Left lobe of liver (tissue), 2 donors: ENCODE data around the gene PADI6. TPM values are rescaled to one million over a fixed set of nuclear protein-coding genes. Genes with fewer than 3 reads are reported as not detected.
A peak's percentile ranks its signal among the peaks of the same experiment; 100 is the strongest.
"Not testable (repeated sequence)": the region's sequence is repeated elsewhere in the genome, so short reads cannot be mapped to it uniquely, and the experiment has no call there.

Experiments used
- ATAC-seq: fragments of 200-7000 bp; cut with Tn5 transposase; one replicate; pipeline ENCODE4 v1.9.1; 2020; ENCODE audit warnings: mild to moderate bottlenecking, moderate library complexity
- DNase-seq: peaks from one replicate; pipeline ENCODE4 v3.0.0-alpha.2; 2020; ENCODE audit warnings: low spot score
- total RNA-seq: library from RNA; stranded (reverse); gene quantifications from one replicate; pipeline ENCODE4 v1.2.1, GENCODE V29; 2021
- donor health status: DM: no; HTN: no; CAD: no; lungs with moderate emphysema.
- donor health status: DM: no; HTN: yes; CAD: no.

Gene PADI6
- total RNA-seq, 1 donor from 2014 or later, result not detected

DNA sequence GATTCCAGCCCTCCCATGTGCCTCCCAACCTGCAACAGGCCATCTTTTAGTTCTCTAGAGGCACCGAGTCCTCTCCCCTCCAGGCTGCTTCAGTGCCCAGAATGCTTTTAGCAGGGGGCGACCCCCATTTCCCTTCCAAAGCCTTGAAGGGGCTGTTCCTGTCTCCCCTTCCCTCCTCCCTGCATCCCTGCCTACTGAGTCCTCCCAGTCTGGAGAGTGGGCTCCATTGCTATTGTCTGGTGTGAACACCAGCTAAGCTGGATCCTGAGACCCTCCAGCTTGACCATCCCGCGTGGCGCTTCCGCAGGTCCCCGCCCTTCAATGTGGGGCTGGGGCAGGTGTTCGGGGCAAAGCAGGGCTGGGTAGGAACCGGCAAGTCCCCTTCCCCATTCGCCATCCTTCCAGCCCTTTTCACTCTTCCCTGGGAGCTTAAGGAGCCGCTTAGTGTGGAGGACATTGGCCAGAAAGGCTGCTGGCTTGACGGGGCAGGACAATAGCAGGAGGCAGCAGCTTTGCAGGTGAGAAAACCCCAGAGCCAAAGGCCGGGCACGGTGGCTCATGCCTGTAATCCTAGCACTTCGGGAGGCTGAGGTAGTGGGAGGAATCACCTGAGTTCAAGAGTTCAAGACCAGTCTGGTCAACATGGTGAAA is 32.2 kb downstream of the PADI6 start:
- no peak for ATAC-seq
- DNase-seq, result no peak

DNA sequence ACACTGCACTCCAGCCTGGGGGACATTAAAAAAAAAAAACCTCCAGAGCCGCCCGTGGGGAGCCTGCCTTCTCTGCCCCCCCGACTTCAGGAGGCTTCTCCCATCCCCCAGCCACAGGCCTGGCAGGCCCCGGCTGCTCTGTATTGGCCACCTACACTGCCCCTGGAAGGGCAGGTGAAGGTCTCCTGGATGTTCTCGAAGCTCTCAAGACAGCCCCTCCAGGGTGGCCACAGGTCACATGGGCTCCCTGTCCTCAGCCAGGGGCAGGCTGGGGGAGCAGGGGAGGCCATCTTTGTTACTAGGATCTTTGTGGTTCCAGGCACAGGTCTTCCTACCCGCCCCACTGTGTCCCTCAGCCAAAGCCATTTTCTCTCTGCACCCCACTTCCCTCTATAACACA is 32.8 kb downstream of the PADI6 start:
- DNase-seq, result no peak
- ATAC-seq, result no peak

DNA sequence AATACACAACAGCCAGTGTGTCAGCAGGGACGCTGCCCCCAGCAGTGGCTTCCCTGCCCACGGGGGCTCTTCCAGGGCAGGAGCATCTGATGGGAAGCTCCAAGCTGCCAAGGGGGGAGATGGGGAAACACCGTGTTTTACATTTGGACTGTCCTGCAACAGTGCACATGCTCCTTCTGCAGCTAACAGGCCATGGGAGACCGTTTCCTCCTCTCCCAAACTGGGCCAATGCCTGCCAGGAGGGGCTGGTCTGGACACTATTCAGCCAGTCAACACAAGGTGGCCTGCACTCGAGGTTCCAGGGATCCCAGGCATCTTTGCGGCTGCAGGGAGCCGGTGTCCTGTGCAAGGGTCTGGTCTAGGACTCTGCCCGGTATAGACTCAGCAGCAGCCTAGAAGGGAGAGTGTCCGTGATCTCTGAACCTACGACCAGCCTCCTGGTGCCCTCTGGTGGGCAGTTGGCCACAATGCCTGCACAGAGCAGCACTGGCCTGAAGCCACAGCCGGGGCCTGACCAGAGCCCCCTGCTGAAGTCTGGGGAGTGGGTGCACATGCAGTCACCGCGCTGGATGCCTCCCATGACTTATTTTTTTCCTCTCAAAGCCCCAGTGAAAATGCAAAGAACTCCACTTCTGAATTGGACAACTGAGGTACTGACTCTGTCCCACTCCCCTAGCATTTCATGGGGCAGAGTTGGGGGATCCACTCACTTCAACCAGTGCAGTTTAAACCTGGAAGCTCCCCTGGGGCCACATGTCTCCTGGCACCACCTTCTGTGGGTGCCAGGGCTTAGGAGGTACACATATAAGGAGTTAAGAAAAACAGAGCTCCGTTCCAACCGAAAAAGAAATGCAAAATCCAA is 34.1 kb downstream of the PADI6 start:
- DNase-seq, result peak; percentile 55
- ATAC-seq, result peak; percentile 94

DNA sequence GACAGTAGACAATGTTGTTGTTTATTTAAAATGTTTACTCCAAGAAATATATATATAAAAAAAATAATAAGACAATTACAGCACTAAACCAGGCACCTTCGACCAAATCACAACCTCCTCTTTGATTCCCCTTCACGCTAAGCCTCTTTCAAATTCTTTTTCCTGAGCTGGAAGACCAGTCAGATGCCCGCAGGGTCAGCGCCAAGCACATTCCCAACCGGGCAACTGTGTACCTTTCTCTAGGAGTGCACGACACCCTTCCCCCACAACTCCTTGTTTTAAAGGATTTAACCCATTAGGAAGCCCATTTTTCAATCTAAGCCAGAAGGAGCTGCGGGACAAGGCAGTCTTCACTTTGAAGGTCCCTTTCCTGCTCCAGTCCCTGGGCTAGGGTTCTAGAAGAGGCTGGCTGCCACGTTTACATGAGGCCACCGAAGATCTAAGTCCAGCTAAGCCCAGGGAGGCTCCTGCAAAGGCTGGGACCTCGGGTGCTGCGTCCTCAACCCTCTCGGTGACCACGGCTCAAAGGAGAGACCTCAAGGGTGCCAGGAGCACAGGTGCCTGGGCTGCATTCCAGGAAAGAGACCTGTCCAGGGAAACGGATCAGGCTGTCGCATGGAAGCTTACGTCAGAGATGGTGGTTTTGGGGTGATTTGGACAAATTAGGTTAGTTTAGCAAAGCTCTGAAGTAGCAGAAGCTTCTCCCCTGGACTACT is 34.9 kb downstream of the PADI6 start:
- not testable (repeated sequence) for DNase-seq, ATAC-seq

DNA sequence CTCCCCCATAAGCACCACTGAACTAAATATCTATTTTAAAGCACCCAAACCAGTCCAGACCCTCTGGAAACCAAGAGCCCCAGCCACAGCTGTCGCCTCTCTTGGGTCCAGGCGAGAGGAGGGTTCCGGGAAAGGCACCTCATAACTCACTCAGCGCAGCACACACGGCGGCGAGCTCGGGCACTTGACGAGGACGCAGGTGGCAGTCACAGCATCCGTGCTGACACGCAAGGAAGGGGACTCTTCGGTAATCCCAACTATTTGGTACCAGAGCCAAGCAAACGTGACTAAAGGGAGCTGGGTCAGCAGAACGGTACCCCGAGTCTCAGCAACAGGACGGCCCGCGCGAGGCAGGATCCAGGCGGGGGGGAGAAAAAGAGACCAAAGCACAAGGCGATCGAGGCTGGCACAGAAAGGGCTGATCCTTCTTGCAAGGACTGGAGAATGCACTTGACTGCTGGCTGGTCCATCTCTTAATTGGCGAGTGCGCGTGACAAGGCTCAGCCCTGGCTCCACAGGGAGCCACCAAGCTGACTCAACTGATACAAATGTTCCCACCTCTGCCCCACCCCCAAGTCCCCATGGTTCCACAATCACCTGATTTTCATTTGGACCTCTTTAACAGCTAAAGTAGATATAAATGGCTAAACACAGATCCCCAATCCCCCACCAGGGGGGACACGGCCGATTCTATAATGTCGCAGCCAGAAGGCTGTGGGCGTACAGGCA is 36.0 kb downstream of the PADI6 start:
- ATAC-seq, DNase-seq: not testable (repeated sequence)

DNA sequence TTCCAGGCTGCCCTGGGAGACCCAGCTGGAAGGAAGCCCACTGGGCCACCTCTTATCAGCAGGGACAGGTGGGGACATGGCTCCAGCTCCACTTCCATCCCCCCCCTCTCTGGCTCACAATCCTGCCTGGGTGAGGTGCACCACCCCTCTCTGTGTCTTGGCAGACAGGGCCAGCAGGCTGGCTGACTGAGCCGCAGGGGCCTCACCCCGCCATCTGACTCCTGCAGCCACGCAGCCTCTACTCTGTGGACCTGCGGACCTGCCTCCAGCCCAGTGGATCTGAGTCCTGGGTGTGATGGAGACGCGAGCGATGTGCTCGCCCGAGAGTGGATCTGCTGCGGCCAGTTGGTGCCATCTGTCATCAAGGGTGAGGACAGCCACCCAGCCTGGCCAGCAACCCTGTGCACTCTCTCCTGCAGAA is 37.4 kb downstream of the PADI6 start:
- DNase-seq (no peak), ATAC-seq (no peak)

DNA sequence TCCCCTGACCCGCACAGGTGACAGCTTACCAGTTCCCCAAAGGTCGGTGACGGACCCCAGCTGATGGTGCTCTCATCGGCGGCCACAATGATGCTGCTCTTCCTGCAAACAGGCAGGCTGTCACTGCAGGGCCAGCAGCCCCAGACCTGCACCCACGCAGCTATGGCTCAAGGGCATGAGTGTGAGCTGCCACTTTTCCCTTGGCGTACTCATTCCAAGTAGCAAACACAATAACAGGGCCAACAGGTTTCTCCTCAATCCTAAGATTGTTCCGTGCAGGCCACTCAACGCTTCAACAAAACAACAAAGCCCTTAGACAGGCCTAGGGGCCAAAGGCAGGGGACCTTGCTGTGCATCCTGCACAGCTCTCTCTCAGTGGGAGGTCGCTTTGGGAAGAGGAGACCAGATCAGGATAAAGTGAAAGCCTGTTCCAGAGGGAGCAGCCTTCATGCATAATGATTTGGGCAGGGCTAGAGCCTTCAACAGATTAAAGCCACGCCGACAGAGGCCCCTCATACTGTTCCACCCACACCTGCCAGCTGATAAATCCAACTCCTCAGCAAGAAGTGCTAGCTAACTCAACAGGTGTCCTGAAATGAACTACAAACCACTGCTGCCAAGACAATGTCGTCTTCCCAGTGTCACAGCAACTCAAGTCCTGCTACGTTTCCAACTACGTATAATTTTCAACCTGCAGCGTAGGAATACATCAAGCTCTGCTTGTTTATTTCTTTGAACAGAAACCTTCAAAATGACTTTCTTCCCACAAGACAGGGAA is 40.3 kb downstream of the PADI6 start:
- DNase-seq (no peak), ATAC-seq (no peak)

DNA sequence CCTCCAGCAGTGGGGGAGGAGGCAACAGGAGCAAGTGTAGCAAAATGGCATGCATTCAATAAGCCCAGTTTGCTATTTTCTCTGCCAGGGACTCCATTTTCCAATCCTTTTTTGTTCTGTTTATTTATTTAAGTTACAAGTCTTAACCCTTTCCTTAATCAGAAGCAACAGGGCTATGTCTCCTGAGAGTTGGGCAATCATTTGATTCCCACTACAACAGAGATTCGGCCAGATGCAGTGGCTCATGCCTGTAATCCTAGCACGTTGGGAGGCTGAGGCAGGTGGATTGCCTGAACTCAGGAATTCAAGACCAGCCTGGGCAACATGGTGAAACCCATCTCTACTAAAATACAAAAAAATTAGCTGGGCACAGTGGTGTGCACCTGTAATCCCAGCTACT is 42.0 kb downstream of the PADI6 start:
- DNase-seq, result no peak
- ATAC-seq, result no peak

DNA sequence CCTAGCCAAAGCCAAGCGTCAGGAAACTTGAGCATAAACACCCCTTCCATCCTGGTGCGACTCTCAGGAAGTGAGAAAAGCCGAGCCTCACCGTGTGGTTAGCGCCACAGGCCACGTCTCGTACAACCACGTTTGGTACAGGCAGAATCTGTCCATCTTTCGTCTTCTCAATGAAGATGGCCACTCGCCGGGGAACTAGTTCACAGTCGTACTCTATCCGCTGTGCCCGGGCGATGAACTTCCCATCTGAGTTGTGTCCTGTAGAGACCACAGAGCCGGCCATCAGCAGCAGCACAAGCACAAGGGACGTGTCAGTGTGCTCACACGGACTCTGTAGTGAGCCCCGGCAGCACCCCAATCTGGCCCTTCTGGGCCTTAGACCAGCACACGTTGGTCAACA is 44.4 kb downstream of the PADI6 start:
- no peak for ATAC-seq
- no peak for DNase-seq

DNA sequence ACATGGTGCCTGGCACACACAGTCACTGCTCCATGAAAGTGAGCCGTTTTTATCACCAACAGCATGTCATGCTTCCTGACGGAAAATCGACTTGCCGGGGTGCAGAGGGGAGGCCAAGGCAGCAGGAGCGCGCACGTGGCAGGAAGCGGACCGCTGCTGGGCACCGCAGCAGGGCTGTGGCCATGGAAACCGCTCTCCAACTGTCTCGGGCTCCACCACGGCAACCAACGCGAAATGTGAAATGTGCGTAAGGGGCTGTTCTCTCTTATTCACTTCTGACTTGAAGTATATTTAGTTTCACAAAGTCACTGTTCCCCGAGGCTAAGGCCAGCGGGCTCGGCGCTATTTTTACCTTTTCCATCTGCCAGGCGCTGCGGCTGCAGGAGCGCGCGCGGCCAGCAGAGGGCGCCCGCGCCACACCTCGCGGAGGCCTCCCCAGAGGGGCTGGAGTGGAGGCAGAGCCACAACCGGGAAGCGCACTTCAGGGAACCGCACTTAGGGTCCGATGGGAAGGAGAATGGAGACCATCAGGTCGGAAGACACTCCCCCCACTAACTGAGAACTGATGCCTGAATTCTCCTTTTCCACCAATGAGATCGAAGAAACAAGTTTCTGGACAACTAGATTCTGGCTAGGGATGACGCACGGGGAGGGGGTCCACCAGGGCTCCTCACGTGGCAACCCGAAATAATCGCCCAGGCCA is 47.8 kb downstream of the PADI6 start:
- DNase-seq (peak; percentile 65), ATAC-seq (peak; percentile 94)

DNA sequence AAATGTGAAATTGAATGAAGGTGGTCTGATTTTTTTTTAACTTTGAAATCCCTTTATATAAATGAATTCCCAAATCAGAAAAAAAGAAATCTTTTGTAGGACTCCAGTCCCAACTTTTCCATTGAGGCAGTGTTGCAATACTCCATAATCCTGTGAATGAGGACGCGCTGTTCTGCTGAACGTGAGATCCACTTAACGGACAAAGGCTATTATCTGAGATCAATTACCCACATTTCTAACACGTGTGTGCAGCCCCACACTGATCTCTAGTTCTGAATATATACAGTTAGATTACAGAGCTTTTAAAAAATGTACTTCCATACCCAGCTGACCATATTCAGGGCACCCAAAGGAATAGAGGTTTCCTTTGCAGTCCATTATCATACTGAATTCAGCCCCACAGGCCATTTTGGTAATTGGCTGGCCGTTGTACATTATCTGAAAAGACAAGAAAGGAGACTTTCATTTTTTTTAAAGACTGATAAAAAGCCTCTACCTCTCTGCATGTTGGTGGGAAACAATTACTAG is 48.5 kb downstream of the PADI6 start:
- no peak for ATAC-seq
- no peak for DNase-seq

DNA sequence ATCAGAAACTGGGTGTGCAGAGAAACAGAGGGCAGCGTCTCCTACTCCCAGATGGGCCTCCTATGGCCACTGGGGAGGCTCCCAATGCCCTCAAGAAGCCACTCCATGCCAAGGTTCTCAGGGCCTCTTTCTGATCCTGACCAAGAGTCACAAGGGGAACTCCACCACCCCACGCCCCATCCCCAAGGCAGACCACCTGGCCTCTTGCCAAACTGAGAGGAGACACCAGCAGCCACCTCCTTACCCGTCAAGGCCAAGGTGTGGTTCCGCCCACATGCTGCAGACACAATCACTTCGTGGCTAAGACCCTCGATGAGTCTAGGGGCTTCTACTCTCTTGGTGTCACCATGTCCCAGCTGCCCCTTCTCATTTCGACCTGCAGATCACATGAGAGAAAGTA is 50.5 kb downstream of the PADI6 start:
- DNase-seq (no peak), ATAC-seq (no peak)

DNA sequence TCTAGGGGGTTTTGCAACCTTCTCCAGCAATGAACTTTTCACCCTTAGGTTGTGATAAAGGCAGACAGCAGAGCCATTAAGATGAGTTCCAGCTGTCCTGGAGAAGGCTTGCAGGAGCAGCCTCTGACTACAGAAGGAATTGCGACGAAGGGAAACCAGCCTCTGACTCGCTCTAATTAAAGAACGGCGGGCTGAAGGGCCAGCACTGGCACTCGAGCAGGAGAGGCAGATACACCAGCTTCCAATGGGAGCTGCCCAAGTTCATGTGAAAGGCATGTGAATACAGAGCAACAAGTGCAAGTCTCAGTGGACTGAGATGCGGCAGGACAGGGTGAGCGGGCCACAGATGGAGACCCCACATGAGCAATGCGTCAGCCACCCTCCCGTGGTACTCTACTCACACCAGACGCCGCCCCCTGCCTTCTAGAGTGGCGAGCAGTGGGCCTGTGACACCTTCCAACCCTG is 51.8 kb downstream of the PADI6 start:
- no peak for DNase-seq
- ATAC-seq, result no peak

DNA sequence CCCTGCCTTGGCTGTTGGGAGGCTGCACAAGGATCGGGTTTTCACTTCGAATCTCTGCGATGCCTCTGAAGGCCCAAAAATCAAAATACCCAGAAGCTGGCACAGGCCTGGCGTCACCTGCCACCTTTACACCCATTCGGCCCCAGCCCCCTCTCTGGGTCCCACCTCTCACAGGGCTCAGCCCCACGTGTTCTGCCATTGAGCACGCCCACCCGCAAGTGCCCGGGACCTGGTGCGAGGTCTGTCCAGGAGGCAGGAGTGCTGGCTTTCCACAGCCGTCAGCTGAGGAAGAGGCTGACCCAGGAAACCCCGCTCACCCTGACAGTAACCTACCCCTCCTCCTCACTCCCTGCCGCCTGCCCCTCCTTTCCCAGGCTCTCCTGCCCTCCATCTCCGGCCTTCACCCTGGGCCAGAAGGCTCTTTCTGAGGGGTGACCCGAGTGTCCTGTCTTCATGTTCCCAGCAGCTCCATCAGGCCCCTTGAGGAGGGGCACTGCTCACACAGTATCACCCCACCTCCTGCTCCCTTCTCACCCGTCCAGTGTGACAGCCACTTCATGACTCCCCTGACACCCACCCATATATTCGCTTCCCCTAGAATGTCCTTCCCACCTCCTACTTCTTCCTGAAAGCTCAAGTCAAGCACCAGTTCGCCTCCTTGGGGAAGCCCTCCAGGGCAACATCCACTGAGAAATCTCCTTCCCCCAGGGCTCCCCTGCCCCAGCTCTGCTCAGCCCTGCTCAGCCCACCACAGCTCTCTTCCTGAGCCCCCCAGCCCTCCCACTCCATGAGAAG is 54.0 kb downstream of the PADI6 start:
- no peak for ATAC-seq
- DNase-seq, result no peak

DNA sequence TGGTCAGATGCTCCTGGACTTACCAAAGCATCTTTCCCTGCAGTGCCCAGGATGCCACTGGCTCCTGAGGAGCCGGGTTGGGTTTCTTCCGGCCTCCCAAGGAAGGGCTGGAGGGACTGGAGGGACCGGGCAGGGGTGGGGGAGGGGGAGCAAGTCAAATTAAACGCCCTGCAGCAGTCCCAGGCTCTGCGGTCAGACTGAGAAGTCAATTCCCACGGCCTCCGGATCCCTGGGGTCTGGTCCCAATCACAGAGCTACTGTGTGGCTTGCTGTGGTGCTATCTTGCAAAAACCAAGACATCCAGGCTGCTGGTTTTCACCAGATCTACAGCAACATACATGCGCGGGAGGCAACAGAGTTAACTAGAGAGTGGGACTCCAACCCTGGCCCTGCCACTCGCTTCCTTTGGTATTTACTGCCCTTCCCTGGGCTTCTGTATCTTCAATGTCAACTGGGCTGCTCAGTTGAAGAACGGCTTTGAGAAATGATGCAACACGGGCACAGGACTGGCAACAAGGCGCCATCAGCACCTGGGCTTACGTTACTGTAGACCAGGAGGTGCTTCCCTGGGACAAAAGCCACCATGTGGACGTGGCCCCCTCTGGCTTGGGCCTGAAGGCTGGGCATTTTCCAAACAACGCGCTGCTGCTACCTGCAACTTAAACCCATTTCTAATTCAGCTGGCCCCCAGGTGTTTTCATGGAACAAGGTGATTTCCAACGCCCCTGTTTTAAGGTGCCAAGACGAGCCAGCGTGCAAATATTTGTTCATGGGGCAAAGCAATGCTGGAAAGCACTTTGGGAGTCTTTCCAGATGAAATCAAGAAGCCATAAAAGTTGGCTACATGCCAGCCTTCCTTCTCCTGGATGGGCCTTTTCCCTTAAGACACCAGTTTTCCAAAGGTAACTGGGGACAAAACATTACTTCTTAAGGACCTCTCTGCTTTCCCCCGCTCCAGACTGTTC is 56.0 kb downstream of the PADI6 start:
- DNase-seq (no peak), ATAC-seq (no peak)

DNA sequence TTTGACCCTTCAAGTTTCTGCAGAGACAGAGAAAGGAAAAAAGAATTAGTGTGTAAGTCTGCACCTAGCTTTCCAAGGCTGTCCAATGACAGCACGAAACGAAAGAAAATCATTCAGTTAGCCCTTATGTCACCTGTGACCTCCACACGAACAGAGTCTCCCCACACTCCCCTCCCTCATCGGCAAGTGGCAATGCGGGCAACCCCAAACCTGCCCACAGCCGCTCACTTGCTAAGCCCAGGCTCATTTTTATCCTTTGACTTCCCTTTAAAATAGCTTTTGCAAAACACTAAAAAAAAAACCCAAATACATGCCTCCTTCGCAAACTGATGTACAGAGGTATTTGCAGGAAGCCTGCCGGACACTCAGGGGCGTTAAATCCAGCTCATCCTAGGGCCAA is 57.2 kb downstream of the PADI6 start:
- DNase-seq, result no peak
- peak; percentile 14 for ATAC-seq

DNA sequence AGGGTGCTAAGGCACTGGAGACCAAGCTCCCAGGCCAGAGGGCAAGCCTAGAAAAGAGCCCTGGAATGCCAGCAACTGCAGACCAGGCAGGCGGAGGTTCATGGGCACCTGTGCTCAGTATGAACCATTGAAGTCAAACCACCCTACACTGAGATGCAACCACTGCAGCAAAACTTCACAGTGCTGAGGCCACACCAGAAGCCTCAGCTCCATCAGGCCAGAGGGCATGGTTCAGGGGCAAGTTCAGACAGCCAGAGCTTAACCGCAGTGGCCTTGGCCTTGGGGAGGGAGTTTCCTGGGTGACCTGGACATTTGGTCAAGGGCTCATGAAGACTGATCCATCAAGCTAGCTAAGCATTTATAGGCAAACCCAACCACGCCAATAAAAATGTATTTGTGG is 60.4 kb downstream of the PADI6 start:
- ATAC-seq, result no peak
- no peak for DNase-seq
